GM21367 (cell line): Measurements from ENCODE around the gene TMEM185A.
"Not testable (repeated sequence)": the region's sequence is repeated elsewhere in the genome, so short reads cannot be mapped to it uniquely, and the experiment has no call there.

Experiments
- ATAC-seq: cut with Tn5 transposase; IDR thresholded peaks from one replicate; pipeline ENCODE4 v1.9.1; 2021; ENCODE audit not compliant: unreplicated experiment

Gene TMEM185A

DNA sequence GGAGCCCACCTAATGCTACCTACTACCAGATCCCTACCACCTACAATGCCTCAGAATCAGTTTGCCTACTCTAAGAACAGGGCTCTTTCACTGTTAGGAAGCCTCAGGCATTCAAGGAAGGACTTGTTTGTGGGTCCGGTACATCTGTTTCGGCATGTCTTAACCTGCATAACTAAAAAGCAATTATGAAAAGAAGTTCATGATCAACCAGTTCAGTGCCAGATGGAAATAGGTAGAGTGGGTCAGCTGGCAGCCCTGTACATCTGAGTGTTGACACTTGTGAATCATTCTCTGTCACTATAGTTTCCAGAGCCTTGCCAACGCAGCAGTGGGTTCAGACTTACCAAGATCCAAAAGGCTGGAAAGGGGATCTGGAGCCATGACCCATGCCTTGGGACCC is 3.3 kb downstream of the TMEM185A start:
- no peak for ATAC-seq

DNA sequence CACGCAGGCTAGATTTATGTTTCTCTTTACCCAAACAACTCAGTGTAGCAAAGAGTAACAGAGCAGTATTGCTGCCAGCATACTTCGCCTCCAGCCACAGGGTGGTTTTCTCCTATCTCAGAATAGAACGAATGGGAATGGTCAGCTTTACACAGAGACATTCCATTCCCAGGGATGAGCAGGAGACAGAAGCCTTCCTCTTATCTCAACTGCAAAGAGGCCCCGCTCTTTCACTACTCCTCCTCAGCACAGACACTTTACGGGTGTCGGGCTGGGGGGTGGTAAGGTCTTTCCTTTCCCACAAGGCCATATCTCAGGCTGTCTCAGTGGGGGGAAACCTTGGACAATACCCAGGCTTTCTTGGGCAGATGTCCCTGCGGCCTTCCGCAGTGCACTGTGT is 4.8 kb downstream of the TMEM185A start:
- not testable (repeated sequence) for ATAC-seq

DNA sequence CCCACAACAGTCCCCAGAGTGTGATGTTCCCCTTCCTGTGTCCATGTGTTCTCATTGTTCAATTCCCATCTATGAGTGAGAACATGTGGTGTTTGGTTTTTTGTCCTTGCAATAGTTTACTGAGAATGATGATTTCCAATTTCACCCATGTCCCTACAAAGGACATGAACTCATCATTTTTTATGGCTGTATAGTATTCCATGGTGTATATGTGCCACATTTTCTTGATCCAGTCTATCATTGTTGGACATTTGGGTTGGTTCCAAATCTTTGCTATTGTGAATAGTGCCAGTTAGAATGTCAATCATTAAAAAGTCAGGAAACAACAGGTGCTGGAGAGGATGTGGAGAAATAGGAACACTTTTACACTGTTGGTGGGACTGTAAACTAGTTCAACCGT is 11.9 kb downstream of the TMEM185A start:
- ATAC-seq: not testable (repeated sequence)

DNA sequence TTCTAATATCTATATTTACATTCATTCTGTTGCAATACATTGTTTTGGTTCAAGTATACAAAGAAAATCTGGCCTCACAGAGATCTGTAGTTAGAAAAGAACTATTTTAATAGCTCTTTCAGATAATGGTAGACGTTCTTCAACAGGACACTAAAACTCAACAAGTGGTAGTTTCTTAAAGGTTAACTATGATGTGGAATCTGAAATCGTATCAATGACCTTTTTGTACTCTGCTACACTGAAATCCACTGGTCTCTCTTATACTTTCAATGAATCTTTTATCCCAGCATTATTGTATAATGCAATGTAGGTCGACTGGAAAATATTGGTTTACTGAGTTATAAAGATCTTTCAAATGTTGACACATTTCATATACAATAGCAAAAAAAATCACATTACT is 12.7 kb downstream of the TMEM185A start:
- ATAC-seq: no peak

GRCh38 chrX:149611623-149612175 is 19.9 kb downstream of the TMEM185A start:
- no peak for ATAC-seq

GRCh38 chrX:149610511-149610910 is 21.1 kb downstream of the TMEM185A start:
- ATAC-seq: no peak

DNA sequence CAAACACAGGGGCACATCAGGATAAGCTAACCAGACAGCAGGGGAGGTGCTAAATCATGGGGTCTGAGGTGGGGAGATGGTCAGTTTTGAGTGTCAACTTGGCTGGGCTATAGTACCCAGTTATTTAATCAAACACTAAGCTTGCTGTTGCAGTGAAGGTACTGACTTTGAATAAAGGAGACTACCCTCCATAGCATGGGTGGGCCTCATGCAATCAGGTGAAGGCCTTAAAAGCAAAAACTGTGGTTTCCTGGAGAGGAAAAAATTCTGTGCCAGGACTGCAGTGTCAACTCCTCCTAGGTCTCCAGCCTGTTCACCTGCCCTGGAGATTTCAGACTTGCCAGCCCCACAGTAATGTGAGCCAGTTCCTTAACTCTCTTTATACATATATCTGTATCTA is 23.9 kb downstream of the TMEM185A start:
- ATAC-seq: no peak

DNA sequence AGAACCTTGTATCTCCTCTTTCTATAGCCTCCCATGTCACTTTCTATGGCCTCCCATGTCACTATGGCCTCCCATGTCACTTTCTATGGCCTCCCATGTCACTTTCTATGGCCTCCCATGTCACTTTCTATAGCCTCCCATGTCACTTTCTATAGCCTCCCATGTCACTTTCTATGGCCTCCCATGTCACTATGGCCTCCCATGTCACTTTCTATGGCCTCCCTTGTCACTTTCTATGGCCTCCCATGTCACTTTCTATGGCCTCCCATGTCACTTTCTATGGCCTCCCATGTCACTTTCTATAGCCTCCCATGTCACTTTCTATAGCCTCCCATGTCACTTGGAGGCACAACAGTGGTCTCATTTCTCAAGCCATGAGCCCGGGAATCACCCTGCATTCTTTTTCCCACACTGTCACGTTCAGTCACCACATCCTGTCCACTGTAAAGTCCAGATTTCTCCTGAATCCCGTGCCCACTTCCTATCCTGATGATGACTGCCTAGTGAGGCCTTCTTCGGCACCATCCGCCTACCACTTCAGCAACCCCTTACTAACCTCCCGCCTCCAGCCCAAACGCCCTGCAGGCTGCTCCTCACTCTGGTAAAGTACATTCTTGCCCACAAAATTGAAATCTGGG is 26.2 kb downstream of the TMEM185A start:
- not testable (repeated sequence) for ATAC-seq

DNA sequence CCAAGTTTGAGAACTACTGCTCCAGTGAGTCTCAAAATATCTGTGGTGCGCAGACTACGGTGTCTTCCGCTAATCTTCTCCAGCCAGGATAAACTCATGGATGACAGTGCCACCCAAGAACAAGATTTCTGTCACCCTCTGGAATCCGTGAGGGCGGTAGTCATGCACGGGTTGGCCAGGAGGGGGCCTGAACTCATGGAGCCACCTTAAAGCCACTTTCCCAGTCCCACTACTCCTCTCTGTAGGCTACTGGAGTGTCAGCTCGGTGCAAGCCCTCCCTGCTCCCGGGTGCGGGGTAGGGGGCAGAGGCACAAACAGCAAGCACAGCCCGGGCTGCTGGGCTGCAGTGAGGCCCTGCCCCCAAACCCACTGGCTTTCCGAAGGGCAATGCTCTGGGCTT is 33.0 kb downstream of the TMEM185A start:
- not testable (repeated sequence) for ATAC-seq

GRCh38 chrX:149595943-149596342 is 35.6 kb downstream of the TMEM185A start:
- ATAC-seq: not testable (repeated sequence)

DNA sequence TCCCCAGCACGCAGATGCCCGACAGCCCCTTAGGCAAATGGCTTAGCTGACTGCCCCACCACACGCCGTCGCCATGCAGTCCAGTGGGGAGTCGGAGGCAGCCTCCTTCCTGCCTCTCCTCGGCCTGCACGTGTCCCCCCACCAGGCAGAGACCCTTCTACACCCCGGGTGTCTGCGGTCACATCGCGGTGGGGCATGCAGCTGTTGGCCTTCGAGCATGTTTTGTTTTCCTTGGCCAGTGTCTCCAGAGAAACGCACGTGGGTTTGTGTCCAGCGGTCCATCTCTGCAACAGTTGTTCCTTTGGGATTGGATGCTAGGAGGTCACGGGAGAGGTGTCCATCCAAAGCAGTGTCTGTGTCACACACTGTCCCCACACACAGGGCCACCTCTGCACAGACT is 36.4 kb downstream of the TMEM185A start, which contains the start of gene HSFX2:
Gene HSFX2, minus strand, starts transcription at position 101 of the 400 bp plus-strand sequence. CDS start 614 bp downstream, outside the sequence.
- ATAC-seq: not testable (repeated sequence)

DNA sequence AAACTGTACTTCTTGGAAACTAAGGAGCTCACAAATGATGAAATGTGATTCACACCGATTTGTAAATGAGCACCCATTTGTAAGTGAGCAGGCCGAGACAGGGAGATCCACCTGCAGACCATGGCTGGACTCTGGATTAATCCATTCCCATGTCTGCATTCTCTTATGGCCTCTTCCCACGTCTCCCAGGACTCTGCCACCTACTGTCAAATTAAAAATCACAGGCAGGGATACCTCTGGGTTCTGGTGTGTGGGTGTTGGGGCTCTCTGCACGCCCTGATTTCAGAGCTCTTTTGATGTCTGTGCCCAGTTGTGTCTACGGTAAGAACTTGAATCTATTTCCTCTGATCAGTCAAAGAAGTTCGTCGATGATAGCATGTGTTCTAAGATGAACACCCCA is 40.6 kb downstream of the TMEM185A start:
- not testable (repeated sequence) for ATAC-seq

DNA sequence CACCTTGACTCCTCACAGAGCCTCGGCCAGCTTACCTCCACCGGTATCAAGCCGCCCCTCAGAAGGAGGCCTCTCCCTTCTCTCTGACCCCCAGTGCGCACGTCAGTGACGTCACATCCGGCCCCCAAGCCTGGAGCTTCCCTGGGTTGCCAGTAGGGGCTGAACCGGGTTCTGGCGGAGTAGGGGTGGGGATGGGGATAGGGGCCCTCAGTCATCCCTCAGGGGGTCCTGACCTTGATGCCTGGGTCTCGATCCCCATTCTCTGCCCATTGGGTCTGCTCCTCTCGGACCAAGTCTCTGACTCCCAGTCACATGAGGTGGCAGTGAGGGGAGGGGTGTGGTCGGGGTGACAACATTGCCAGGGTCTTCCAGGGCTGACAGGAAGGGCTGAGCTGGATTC is 44.2 kb downstream of the TMEM185A start, which contains the start of gene MAGEA9B:
Gene MAGEA9B, minus strand, starts transcription at position 101 of the 400 bp plus-strand sequence. CDS start 4,280 bp downstream, outside the sequence.
- ATAC-seq: not testable (repeated sequence)

- not testable (repeated sequence) for ATAC-seq
Observed at GRCh38 chrX:149585631-149586030, 46.0 kb downstream of the TMEM185A start.

- ATAC-seq: peak; percentile 100
Observed at GRCh38 chrX:149573456-149573855, 58.1 kb downstream of the TMEM185A start.

GRCh38 chrX:149572743-149573142 is 58.8 kb downstream of the TMEM185A start:
- ATAC-seq: no peak

DNA sequence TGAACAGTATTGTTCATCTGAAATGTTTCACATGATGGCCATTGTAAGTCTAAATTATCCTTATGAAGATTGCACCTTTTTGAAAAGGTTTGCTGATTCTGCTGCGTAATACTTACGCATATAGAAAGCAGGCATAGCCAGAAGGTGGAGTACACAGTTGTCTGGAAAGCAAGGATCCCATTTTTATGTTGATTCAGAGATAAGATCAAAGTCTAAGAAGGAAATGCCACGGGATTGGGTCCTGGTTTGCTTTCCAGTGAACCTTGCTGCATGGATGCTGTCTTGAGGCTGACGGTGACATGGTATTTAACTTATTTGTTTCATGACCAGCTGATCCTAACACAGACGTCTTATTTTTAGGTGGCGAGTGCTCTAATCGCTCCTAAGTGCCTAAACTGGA is 59.8 kb downstream of the TMEM185A start:
- no peak for ATAC-seq

DNA sequence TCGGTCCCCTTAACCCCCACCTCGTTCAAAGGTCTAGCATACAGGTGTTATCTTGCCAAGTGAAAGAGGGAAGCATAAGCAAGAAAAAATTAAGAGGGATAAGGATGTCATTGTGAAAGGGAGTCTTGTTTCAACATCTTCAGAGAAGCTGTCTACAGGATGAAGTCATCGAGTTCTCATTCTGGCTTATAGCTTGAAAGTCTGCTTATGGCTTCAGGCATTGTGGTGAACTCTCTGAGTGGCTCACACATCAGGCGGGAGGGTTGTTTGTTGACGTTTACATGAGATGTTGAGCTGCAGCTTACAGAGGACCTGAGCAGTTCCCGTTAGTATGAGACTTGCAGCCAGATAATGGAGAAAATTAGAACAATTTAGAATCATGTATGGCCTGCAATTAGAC is 60.9 kb downstream of the TMEM185A start:
- ATAC-seq: no peak

- no peak for ATAC-seq
Observed at GRCh38 chrX:149569770-149570169, 61.8 kb downstream of the TMEM185A start.

DNA sequence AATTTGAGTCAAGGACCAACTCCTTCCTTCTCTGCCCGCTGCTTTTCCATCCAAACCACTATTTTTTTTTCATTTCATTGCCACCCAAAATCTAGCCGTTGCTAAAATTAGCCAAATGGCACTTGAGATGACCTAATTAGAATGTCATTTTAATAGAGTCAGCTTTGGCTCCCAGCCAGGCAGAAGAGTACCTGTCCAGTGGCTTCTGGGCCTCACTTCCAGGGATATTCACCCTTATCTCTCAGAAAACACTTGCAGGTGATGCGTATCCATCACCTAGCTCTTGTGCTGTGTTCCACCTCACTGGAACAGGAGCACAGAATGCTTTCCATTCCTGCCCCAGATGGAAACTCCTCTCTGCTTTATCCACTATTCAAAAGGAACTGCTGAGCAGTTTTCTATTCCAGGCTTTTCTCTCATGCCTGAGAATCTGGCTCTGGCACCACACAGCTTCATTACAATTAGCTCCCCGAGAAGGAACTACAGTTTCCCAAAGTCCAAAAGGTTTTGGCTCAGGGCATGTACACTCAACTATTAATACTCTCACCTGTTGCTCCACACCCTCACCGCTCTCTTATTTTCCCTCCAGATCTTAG is 62.8 kb downstream of the TMEM185A start:
- no peak for ATAC-seq

- no peak for ATAC-seq
Observed at GRCh38 chrX:149567621-149568417, 63.8 kb downstream of the TMEM185A start.
